NCI-H748 (cell line): ENCODE measurements around the gene FES.

Source experiments
- DNase-seq: peaks from one replicate; lab custom pipeline; 2025; ENCODE audit not compliant: unreplicated experiment; lab: John Stamatoyannopoulos, UW

FES gene

DNA sequence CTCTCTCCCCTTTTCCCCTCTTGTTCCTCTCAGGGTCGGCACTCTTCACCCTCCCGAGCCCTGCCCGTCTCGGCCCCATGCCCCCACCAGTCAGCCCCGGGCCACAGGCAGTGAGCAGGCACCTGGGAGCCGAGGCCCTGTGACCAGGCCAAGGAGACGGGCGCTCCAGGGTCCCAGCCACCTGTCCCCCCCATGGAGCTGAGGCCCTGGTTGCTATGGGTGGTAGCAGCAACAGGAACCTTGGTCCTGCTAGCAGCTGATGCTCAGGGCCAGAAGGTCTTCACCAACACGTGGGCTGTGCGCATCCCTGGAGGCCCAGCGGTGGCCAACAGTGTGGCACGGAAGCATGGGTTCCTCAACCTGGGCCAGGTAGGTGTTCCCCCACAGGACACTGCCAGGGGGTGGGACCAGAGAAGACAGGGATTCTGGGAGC is 8.7 kb upstream of the FES start:
- no peak for DNase-seq

DNA sequence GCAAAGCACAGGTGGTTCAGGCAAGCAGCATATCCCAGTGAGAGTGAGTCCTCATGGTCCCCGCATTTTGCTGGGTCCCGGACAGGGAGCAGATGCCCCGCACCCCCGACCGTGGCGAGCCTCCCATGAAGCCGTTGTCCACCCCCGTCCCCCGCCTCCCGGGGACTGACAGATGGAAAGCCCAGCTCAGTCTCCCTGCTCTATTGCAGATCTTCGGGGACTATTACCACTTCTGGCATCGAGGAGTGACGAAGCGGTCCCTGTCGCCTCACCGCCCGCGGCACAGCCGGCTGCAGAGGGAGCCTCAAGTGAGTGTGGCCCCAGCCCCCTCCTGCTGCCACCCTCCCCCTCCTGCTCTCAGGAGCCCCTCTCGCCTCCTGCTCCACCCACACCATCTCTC is 8.3 kb upstream of the FES start:
- DNase-seq: no peak

DNA sequence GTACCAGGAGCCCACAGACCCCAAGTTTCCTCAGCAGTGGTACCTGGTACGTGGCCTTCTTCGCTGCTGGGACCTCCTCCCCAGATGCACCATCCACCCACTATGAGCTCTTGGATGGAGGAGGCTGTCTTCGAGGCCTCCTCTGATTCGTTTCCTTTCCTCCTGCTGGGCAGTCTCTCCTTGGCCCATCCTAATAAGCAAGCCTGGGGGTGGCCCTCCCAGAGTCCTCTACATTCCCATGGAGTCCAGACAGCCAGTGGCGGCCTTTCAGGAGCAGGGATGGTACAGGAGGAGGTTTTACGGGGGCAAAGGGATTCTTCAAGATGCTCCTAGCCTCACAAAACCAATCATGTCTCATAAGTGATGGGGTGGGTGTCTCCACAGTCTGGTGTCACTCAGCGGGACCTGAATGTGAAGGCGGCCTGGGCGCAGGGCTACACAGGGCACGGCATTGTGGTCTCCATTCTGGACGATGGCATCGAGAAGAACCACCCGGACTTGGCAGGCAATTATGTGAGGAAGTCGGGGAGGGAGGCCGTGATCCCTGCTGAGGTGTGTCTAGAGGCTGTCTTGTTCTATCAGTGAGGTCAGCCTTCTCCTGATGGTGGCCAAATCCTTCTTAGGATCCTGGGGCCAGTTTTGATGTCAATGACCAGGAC is 7.7 kb upstream of the FES start:
- no peak for DNase-seq

DNA sequence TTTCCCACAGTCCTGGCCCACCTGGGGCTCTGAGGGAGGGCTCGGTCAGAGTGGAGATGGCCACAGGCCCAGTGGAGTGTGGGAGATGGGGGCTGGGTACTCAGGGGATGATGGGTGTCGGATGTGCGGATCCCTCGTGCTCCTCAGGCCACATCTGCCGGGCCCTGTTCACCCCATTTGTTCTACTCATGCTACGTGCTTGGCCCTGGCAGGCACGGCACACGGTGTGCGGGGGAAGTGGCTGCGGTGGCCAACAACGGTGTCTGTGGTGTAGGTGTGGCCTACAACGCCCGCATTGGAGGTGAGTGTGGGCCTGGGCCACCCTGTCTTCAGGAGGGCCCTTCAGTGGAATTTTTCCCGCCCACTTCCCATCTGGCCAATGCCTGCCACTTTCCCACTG is 7.0 kb upstream of the FES start:
- DNase-seq: no peak

DNA sequence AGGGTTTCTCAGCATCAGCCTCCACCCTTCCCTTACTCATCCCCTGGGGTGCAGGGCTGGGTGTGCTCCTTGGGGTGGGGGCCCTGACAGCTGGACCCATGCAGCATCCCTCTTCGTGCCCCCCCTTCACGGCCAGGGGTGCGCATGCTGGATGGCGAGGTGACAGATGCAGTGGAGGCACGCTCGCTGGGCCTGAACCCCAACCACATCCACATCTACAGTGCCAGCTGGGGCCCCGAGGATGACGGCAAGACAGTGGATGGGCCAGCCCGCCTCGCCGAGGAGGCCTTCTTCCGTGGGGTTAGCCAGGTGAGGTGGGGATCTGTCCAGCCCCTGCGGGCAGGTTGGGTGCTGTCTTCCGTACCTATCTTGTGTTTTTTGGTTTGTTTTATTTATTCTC is 6.3 kb upstream of the FES start:
- DNase-seq: no peak

DNA sequence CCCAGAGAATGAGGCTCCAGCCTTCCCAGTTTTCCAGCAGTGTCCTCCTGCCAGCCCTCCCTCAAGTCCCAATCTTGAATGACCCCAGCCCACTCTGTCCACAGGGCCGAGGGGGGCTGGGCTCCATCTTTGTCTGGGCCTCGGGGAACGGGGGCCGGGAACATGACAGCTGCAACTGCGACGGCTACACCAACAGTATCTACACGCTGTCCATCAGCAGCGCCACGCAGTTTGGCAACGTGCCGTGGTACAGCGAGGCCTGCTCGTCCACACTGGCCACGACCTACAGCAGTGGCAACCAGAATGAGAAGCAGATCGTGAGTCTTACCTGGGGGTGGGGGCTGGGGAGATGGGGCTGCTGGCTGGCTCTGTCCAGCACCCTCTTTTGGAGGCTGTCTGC is 5.6 kb upstream of the FES start:
- no peak for DNase-seq

DNA sequence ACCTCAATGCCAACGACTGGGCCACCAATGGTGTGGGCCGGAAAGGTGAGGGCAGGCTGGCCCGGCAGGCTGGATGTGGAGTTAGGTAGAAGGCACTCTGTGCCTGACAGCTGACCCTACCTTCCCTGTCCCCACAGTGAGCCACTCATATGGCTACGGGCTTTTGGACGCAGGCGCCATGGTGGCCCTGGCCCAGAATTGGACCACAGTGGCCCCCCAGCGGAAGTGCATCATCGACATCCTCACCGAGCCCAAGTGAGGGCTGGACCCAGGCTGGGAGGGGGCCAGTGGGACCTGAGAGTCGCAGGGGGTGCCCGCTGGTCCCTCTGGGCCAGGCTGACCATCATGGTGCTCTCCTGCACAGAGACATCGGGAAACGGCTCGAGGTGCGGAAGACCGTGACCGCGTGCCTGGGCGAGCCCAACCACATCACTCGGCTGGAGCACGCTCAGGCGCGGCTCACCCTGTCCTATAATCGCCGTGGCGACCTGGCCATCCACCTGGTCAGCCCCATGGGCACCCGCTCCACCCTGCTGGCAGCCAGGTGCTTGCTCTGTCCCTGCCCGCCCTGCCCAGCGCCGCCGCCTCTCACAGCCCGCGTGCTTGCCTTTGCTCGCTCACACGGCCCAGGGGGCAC is 4.5 kb upstream of the FES start:
- DNase-seq: peak; percentile 5

DNA sequence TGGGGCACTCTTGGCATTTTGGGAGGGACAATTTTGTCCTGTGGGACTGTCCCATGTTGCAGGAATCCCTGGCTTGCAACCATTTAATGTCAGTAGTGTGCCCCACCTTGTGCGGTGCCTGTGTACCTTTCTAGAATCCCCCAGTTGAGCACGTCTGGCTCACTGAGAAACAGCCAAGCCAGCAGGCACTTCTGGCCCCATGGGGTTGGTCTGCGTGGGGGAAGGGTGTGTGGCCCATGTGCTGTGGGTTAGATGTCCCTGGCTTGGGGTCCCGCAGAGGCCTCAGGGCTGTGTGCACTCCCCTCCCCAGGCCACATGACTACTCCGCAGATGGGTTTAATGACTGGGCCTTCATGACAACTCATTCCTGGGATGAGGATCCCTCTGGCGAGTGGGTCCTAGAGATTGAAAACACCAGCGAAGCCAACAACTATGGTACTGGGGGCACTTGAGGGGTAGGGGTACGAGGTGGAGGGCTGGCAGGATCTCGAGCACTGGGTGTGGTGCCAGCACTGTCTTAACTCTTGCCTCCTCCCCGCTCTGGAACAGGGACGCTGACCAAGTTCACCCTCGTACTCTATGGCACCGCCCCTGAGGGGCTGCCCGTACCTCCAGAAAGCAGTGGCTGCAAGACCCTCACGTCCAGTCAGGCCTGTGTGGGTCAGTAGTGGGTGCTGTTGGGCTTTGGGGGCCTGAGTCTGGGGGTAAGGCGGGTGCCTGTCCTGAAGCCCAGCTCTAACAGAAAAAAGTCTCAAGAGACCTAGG is 3.7 kb upstream of the FES start:
- no peak for DNase-seq

DNA sequence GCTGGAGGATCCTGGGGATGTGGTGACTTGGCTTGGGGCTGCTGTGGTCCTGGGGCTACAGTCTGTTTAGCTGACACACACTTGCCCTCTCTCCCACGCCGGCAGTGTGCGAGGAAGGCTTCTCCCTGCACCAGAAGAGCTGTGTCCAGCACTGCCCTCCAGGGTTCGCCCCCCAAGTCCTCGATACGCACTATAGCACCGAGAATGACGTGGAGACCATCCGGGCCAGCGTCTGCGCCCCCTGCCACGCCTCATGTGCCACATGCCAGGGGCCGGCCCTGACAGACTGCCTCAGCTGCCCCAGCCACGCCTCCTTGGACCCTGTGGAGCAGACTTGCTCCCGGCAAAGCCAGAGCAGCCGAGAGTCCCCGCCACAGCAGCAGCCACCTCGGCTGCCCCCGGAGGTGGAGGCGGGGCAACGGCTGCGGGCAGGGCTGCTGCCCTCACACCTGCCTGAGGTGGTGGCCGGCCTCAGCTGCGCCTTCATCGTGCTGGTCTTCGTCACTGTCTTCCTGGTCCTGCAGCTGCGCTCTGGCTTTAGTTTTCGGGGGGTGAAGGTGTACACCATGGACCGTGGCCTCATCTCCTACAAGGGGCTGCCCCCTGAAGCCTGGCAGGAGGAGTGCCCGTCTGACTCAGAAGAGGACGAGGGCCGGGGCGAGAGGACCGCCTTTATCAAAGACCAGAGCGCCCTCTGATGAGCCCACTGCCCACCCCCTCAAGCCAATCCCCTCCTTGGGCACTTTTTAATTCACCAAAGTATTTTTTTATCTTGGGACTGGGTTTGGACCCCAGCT is 2.9 kb upstream of the FES start:
- DNase-seq: no peak

DNA sequence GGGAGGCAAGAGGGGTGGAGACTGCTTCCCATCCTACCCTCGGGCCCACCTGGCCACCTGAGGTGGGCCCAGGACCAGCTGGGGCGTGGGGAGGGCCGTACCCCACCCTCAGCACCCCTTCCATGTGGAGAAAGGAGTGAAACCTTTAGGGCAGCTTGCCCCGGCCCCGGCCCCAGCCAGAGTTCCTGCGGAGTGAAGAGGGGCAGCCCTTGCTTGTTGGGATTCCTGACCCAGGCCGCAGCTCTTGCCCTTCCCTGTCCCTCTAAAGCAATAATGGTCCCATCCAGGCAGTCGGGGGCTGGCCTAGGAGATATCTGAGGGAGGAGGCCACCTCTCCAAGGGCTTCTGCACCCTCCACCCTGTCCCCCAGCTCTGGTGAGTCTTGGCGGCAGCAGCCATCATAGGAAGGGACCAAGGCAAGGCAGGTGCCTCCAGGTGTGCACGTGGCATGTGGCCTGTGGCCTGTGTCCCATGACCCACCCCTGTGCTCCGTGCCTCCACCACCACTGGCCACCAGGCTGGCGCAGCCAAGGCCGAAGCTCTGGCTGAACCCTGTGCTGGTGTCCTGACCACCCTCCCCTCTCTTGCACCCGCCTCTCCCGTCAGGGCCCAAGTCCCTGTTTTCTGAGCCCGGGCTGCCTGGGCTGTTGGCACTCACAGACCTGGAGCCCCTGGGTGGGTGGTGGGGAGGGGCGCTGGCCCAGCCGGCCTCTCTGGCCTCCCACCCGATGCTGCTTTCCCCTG is 2.2 kb upstream of the FES start:
- DNase-seq: no peak

DNA sequence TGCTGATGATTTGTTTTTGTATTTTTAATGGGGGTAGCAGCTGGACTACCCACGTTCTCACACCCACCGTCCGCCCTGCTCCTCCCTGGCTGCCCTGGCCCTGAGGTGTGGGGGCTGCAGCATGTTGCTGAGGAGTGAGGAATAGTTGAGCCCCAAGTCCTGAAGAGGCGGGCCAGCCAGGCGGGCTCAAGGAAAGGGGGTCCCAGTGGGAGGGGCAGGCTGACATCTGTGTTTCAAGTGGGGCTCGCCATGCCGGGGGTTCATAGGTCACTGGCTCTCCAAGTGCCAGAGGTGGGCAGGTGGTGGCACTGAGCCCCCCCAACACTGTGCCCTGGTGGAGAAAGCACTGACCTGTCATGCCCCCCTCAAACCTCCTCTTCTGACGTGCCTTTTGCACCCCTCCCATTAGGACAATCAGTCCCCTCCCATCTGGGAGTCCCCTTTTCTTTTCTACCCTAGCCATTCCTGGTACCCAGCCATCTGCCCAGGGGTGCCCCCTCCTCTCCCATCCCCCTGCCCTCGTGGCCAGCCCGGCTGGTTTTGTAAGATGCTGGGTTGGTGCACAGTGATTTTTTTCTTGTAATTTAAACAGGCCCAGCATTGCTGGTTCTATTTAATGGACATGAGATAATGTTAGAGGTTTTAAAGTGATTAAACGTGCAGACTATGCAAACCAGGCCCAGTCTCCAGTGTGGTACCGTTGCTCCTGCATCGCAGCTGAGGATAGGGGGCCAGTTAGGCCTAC is 1.4 kb upstream of the FES start:
- DNase-seq: no peak

DNA sequence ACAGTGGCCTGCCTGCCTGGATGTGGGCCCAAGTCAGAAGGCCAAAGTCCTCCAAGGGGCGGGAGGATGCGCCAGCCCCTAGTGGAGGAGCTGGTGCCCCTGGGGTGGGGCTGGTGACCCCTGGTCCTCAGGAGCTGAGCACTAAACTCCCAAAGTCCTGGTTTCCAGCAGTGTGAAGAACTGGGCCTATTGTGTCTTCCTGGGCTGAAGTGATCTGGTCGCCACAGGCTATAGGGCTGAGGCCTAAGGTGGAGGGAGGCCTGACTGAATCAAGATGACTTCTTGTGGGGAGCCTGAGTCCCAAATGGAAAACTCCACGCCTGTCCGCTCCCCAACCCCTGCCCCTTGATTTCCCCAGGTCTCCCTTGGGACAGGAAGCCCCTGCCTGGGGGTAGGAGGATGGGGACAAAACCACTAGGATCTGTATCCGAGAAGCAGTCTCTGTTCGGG is 753 bp upstream of the FES start:
- DNase-seq: no peak

DNA sequence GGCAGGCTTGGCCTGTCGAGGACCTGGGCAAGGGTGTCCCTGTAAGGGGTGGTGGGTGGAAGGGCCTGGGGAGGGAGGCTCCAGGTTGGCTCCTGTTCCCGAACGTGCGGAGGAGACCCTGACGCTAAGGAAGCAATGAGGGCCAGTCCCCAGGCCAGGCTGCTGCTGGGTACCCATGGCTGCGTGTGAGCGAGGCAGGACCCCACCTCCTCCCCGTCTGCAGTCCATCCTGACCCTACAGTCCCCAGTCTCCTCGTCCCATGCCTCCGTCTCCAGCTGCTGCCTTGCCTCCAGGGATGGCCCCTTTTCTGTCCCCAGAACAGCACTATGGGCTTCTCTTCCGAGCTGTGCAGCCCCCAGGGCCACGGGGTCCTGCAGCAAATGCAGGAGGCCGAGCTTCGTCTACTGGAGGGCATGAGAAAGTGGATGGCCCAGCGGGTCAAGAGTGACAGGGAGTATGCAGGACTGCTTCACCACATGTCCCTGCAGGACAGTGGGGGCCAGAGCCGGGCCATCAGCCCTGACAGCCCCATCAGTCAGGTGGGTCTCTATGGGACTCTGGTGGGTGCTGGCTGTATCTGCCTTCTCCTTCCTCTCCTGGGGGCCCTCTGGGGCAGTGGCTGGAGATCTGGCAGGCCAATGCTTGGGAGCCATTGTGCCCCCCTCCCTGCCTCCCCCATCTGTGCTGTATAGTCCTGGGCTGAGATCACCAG is 571 bp downstream of the FES start:
- DNase-seq: no peak

DNA sequence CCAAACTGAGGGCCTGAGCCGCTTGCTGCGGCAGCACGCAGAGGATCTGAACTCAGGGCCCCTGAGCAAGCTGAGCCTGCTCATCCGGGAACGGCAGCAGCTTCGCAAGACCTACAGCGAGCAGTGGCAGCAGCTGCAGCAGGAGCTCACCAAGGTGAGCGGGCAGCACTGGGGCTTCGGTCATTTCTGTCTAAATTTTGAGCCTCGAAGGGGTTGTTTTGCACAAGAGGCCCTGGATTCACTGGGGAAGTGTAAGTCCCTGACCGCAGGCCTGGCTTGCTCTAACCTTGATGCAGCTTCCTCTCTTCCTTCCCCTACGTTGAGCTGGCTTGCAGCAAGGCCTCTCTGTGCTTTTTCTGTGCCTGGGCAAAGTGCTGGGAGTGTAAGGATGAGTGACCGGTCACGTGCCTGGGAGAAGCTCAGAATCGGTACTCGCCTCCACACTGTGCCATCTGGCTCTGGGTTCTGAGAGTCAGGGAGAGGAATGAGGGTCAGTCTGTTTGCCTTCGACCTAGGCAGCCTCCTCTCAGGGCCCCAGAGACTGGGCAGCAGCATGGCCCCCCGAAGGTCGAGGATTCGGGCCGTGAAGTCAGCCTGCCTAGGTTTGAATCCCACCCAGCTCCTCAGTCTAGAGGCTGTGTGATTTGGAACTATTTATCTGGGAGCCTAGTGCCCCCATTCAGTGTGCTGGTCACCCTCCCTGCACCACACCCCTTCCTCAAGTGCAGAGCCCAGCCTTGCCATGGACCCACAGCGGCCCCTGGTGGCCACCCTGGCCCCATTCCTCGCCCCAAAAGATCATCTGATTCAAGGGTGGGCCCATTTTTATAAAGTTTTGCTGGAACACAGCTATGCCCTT is 1.4 kb downstream of the FES start:
- DNase-seq: peak; percentile 56

DNA sequence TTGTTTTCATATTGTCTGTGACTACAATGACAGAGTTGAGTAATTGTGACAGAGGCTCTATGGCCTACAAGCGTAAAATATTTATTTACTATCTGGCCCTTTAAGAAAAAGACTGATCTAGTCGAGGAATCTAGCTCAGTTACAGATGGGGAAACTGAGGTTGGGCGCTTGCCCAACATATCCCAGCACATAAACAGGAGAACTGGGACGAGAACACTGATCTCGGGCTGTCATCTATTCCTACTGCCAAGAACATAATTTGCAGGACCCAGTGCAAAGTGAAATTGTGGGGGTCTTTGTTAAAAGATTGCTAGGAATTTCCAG is 1.9 kb downstream of the FES start:
- DNase-seq: no peak

DNA sequence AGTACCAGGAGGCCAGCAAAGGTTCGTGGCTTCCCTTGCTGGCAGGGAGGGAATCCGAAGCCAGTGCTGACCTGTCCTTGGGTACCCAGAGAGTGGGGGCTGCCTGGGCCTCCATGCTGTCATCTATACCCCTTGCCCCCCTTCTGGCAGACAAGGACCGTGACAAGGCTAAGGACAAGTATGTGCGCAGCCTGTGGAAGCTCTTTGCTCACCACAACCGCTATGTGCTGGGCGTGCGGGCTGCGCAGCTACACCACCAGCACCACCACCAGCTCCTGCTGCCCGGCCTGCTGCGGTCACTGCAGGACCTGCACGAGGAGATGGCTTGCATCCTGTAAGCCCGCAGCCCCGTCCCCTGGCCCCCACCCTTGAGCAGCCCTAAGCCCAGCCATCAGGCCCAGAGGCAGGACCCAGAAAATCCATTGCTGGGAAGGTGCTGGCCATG is 2.8 kb downstream of the FES start:
- no peak for DNase-seq

DNA sequence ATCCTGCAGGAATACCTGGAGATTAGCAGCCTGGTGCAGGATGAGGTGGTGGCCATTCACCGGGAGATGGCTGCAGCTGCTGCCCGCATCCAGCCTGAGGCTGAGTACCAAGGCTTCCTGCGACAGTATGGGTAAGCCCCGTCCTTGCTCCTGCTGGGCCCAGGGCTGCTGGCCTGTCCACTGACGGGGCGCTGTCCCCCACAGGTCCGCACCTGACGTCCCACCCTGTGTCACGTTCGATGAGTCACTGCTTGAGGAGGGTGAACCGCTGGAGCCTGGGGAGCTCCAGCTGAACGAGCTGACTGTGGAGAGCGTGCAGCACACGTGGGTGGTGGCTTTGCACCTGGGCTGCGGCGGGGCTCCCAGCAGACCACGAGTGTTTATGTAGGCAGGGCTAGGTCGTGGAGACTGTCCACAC is 5.0 kb downstream of the FES start:
- DNase-seq: no peak

DNA sequence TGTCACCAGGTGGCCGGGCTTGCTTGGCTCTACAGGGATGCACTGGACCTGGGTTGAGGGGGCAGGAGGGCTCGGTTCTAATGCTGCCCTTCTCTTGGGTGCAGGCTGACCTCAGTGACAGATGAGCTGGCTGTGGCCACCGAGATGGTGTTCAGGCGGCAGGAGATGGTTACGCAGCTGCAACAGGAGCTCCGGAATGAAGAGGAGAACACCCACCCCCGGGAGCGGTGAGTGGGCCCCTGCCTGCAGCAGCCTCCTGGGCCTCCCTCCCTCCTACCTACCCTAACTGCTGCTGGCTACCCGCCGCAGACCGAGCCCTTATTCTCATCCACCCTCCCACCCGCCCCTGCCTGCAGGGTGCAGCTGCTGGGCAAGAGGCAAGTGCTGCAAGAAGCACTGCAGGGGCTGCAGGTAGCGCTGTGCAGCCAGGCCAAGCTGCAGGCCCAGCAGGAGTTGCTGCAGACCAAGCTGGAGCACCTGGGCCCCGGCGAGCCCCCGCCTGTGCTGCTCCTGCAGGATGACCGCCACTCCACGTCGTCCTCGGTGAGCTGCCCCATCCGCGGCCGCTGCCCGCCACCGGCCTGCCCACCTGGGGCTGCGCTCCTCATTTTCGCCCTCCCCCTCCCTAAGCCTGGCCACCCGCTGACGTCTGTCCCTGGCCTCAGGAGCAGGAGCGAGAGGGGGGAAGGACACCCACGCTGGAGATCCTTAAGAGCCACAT is 5.6 kb downstream of the FES start:
- no peak for DNase-seq
